Measurements from ENCODE around the gene MYBL2. TPM values are rescaled to one million over a fixed set of nuclear protein-coding genes. Genes with fewer than 3 reads are reported as not detected.

The MYBL2 gene
- total and polyA plus RNA-seq, 2 experiments from 2014 or later = 3.5 to 13.8 TPM

- Histone ChIP-seq H3K27me3 (peaks cover 4% of the 10 kb centered on the region), H3K4me1 (ENCODE audit: insufficient read depth) (peaks cover 17% of the 10 kb centered on the region), H4K20me1 (ENCODE audit: insufficient read depth, poor library complexity, severe bottlenecking) (no peaks in the 10 kb centered on the region), H3K4me3 (no peak overlapping the region), H3K79me2 (no peaks in the 10 kb centered on the region), H2AFZ (no peak overlapping the region), H3K36me3 (replicated peaks; ENCODE audit: insufficient read depth, low read depth) (no peaks in the 10 kb centered on the region), H3K27ac (peak overlapping the region; percentile 51), H3K4me2 (no peak overlapping the region), H3K9me2 (replicated peaks; ENCODE audit: insufficient read depth) (no peaks in the 10 kb centered on the region), H3K9me3 (ENCODE audit: low read depth) (no peaks in the 10 kb centered on the region)
- DNase-seq (ENCODE audit: low spot score) = peak; percentile 58
- 36% methylated on average over 2 of the region's 2 CpGs for WGBS (ENCODE audit: low lambda C conversion rate, missing lambda C conversion rate)
- TF ChIP-seq EZH2 (IDR thresholded peaks at IDR 0.05; ENCODE audit: borderline replicate concordance) (no peak), EZH2phosphoT487 (IDR thresholded peaks at IDR 0.05; ENCODE audit: low read depth, severe bottlenecking, unreplicated experiment) (no peak), CTCF (IDR thresholded peaks at IDR 0.05; ENCODE audit: poor library complexity) (no peak)
These were observed 3.8 kb upstream of the MYBL2 start for GRCh38 chr20:43662943-43663655.

DNA sequence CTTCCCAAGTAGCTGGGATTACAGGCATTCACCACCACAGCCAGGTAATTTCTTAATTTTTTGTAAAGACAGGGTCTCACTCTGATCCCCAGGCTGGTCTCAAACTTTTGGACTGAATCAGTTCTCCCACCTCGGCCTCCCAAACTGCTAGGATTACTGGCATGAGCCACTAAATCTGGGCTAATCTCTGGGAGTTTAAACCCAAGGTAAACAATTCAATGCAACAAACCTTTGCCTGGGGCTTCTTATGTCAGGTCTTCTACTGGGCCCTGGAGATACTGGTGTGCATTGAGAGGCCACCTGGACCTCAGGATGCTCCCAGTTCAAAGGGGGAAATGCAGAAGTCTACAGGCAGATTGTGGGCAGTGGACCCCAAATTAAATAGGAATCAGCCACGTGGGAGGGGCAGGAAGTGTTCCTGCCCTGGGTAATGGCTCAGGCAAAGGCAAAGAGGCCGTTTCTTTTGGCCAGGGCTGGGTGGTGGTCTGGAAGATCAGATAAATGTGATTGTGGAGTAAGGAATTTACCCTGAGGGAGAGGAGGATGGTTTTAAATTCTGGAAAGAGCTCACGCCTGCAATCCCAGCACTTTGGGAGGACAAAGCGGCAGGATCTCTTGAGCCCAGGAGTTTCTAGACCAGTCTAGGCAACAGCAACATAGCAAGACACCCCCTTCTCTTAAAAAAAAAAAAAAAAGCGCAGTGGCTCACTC is 1.3 kb upstream of the MYBL2 start:
- TF ChIP-seq EZH2 (IDR thresholded peaks at IDR 0.05; ENCODE audit: borderline replicate concordance) = no peak
- no peak for TF ChIP-seq EZH2phosphoT487 (IDR thresholded peaks at IDR 0.05; ENCODE audit: low read depth, severe bottlenecking, unreplicated experiment)
- TF ChIP-seq CTCF (IDR thresholded peaks at IDR 0.05; ENCODE audit: poor library complexity) = no peak
- Histone ChIP-seq H3K27me3 (peaks cover 4% of the 10 kb centered on the region), H3K79me2 (no peaks in the 10 kb centered on the region), H2AFZ (no peak overlapping the region), H4K20me1 (ENCODE audit: insufficient read depth, poor library complexity, severe bottlenecking) (no peaks in the 10 kb centered on the region), H3K9me3 (ENCODE audit: low read depth) (no peaks in the 10 kb centered on the region), H3K27ac (no peak overlapping the region), H3K4me2 (no peak overlapping the region), H3K4me3 (no peak overlapping the region), H3K9me2 (replicated peaks; ENCODE audit: insufficient read depth) (no peaks in the 10 kb centered on the region), H3K36me3 (replicated peaks; ENCODE audit: insufficient read depth, low read depth) (no peaks in the 10 kb centered on the region), H3K4me1 (ENCODE audit: insufficient read depth) (peaks cover 12% of the 10 kb centered on the region)
- no peak for DNase-seq (ENCODE audit: low spot score)
- 53% methylated on average over 6 of the region's 6 CpGs for WGBS (ENCODE audit: low lambda C conversion rate, missing lambda C conversion rate)

- 10% methylated on average over 23 of the region's 34 CpGs for WGBS (ENCODE audit: low lambda C conversion rate, missing lambda C conversion rate)
- DNase-seq (ENCODE audit: low spot score) = no peak
- Histone ChIP-seq H4K20me1 (ENCODE audit: insufficient read depth, poor library complexity, severe bottlenecking) (no peaks in the 10 kb centered on the region), H3K4me1 (ENCODE audit: insufficient read depth) (peaks cover 12% of the 10 kb centered on the region), H2AFZ (no peak overlapping the region), H3K4me2 (peak overlapping the region; percentile 88), H3K27me3 (peaks cover 4% of the 10 kb centered on the region), H3K79me2 (no peaks in the 10 kb centered on the region), H3K4me3 (peak overlapping the region; percentile 33), H3K27ac (no peak overlapping the region), H3K36me3 (replicated peaks; ENCODE audit: insufficient read depth, low read depth) (no peaks in the 10 kb centered on the region), H3K9me2 (replicated peaks; ENCODE audit: insufficient read depth) (no peaks in the 10 kb centered on the region), H3K9me3 (ENCODE audit: low read depth) (no peaks in the 10 kb centered on the region)
- TF ChIP-seq EZH2 (IDR thresholded peaks at IDR 0.05; ENCODE audit: borderline replicate concordance) (no peak), CTCF (IDR thresholded peaks at IDR 0.05; ENCODE audit: poor library complexity) (no peak), EZH2phosphoT487 (IDR thresholded peaks at IDR 0.05; ENCODE audit: low read depth, severe bottlenecking, unreplicated experiment) (no peak)
These were observed 623 bp downstream of the MYBL2 start for GRCh38 chr20:43667341-43668132.
